ENCODE data around the gene CENPP.

CENPP gene

GRCh38 chr9:92332577-92333281, 7.0 kb downstream of the CENPP start:
- H3K79me2 ChIP-seq (ENCODE audit: insufficient read depth, low read length), result peaks cover 34% of the 10 kb centered on the region
- TF ChIP-seq CTCF (IDR thresholded peaks at IDR 0.05; ENCODE audit: insufficient read depth, low read length, poor library complexity, severe bottlenecking) (no peak), EZH2phosphoT487 (conservative IDR thresholded peaks at IDR 0.05; ENCODE audit: low read length) (no peak)
- H3K4me2 ChIP-seq (ENCODE audit: low read depth, low read length, poor library complexity, severe bottlenecking), result no peak overlapping the region
- no peaks in the 10 kb centered on the region for H3F3A ChIP-seq (ENCODE audit: insufficient read depth)
- no peaks in the 10 kb centered on the region for H4K20me1 ChIP-seq (ENCODE audit: low read depth, low read length)
- no peaks in the 10 kb centered on the region for H3K9me2 ChIP-seq (replicated peaks; ENCODE audit: insufficient read depth, low read length)
- no peak overlapping the region for H3K4me3 ChIP-seq (ENCODE audit: insufficient read depth, low read length, poor library complexity, severe bottlenecking)
- no peak overlapping the region for H2AFZ ChIP-seq (ENCODE audit: low read depth, low read length, severe bottlenecking)
- H3K9me3 ChIP-seq (ENCODE audit: insufficient read depth, low read length), result no peaks in the 10 kb centered on the region
- H3K9ac ChIP-seq (ENCODE audit: low read length), result no peak overlapping the region
- peaks cover 30% of the 10 kb centered on the region for H3K36me3 ChIP-seq (ENCODE audit: low read length)
- no peaks in the 10 kb centered on the region for H3K27me3 ChIP-seq (ENCODE audit: low read length)
- no peak overlapping the region for H3K27ac ChIP-seq (ENCODE audit: low read depth, low read length)

- Histone ChIP-seq H3K79me2 (ENCODE audit: insufficient read depth, low read length) (peaks cover 29% of the 10 kb centered on the region), H3K27ac (ENCODE audit: low read depth, low read length) (no peak overlapping the region), H3K4me2 (ENCODE audit: low read depth, low read length, poor library complexity, severe bottlenecking) (no peak overlapping the region), H3K27me3 (ENCODE audit: low read length) (no peaks in the 10 kb centered on the region), H3K9ac (ENCODE audit: low read length) (no peak overlapping the region), H3K4me3 (ENCODE audit: insufficient read depth, low read length, poor library complexity, severe bottlenecking) (no peak overlapping the region), H4K20me1 (ENCODE audit: low read depth, low read length) (no peaks in the 10 kb centered on the region), H3K9me3 (ENCODE audit: insufficient read depth, low read length) (no peaks in the 10 kb centered on the region), H3K9me2 (replicated peaks; ENCODE audit: insufficient read depth, low read length) (no peaks in the 10 kb centered on the region), H2AFZ (ENCODE audit: low read depth, low read length, severe bottlenecking) (no peak overlapping the region), H3F3A (ENCODE audit: insufficient read depth) (no peaks in the 10 kb centered on the region), H3K36me3 (ENCODE audit: low read length) (peaks cover 35% of the 10 kb centered on the region)
- no peak for TF ChIP-seq CTCF (IDR thresholded peaks at IDR 0.05; ENCODE audit: insufficient read depth, low read length, poor library complexity, severe bottlenecking)
- no peak for TF ChIP-seq EZH2phosphoT487 (conservative IDR thresholded peaks at IDR 0.05; ENCODE audit: low read length)
Observed at GRCh38 chr9:92333282-92333634, 7.5 kb downstream of the CENPP start.

- Histone ChIP-seq H3K9ac (ENCODE audit: low read length) (no peak overlapping the region), H3K36me3 (ENCODE audit: low read length) (peaks cover 40% of the 10 kb centered on the region), H3F3A (ENCODE audit: insufficient read depth) (no peaks in the 10 kb centered on the region), H3K27me3 (ENCODE audit: low read length) (no peaks in the 10 kb centered on the region), H3K9me2 (replicated peaks; ENCODE audit: insufficient read depth, low read length) (no peaks in the 10 kb centered on the region), H4K20me1 (ENCODE audit: low read depth, low read length) (no peaks in the 10 kb centered on the region), H3K79me2 (ENCODE audit: insufficient read depth, low read length) (no peaks in the 10 kb centered on the region), H3K4me2 (ENCODE audit: low read depth, low read length, poor library complexity, severe bottlenecking) (no peak overlapping the region), H2AFZ (ENCODE audit: low read depth, low read length, severe bottlenecking) (no peak overlapping the region), H3K9me3 (ENCODE audit: insufficient read depth, low read length) (0 out of 2 replicates have a peak, but pooled peaks cover 4% of the 10 kb centered on the region), H3K4me3 (ENCODE audit: insufficient read depth, low read length, poor library complexity, severe bottlenecking) (no peak overlapping the region), H3K27ac (ENCODE audit: low read depth, low read length) (no peak overlapping the region)
- TF ChIP-seq EZH2phosphoT487 (conservative IDR thresholded peaks at IDR 0.05; ENCODE audit: low read length) (no peak), CTCF (IDR thresholded peaks at IDR 0.05; ENCODE audit: insufficient read depth, low read length, poor library complexity, severe bottlenecking) (no peak)
Observed at GRCh38 chr9:92341578-92341977, 15.8 kb downstream of the CENPP start.
